Esophagus muscularis mucosa (tissue), 2 donors: ENCODE results near the gene PAX3.

Experiments used
- POLR2A ChIP-seq: fragments of 450-650 bp; IDR thresholded peaks from one replicate; pipeline ENCODE4 v1.6.1; 2017; ENCODE audit warnings: antibody characterized with exemption, moderate library complexity, mild to moderate bottlenecking, low read depth
- POLR2AphosphoS5 ChIP-seq, 2 donors: sonication (generic); formaldehyde crosslinking; IDR thresholded peaks; one replicate each; pipeline ENCODE4 v1.6.1; 2017; ENCODE audit warnings: antibody characterized with exemption in 2 of 2

DNA sequence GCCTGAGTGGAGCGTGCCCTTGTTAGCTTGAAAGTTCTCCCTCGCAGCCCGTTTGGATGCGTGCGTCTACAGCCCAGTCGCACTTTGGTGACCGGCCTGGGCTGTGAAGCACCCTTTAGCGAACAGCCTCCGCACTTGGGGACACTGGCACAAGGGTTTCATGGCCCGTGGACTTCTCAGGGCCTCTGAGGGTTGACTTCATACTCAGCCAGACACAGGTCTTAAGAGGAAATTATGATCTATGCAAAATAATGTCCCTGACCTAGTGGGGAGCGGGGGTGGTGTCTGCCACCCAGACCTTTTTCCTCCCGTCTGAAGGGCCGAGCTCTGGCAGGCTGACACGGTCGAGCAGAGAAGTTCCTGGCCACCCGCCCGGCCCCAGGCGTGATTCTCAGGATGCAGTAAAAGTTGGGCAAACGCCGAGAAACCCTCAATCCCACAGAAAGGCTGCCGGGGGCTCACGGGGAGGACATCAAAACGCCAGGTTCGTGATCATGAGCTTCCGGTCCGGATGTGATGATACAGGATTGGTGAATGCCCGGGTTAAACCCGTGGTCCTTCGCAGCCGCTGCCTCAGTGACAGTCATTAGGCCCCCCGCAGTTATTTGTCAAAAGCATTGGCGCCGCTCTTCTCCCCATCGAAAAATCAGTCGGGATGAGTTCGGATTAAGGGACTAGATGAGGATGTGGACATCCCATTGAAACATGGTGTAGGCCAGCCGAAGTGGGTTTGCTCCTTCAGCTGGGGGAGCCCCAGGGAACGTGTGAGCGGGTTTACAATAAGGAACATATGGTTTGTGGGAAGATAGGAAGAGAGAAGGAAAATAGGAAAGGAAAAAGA lies 3.6 kb upstream of the PAX3 start:
- TF ChIP-seq POLR2A (no peak), POLR2AphosphoS5 (IDR thresholded peaks at IDR 0.05) (no peak)
